Measurements from ENCODE around the gene CHST8. TPM values are rescaled to one million over a fixed set of nuclear protein-coding genes. Genes with fewer than 3 reads are reported as not detected.
A peak's percentile ranks its signal among the peaks of the same experiment; 100 is the strongest.

The CHST8 gene
- polyA plus RNA-seq, 4 donors: 0.07 to 0.20 (median 0.16) TPM

GRCh38 chr19:33756177-33756576, 134.4 kb downstream of the CHST8 start:
- no peak for DNase-seq (ENCODE audit: low read depth in 4 of 4, low spot score in 3 of 4)

- no peak for DNase-seq (ENCODE audit: low read depth in 4 of 4, low spot score in 3 of 4)
Measured at GRCh38 chr19:33758541-33759013, 136.8 kb downstream of the CHST8 start.

GRCh38 chr19:33759356-33759755, 137.6 kb downstream of the CHST8 start:
- DNase-seq (ENCODE audit: low read depth in 4 of 4, low spot score in 3 of 4): no peak

GRCh38 chr19:33763633-33764371, 142.0 kb downstream of the CHST8 start:
- no peak for DNase-seq (ENCODE audit: low read depth in 4 of 4, low spot score in 3 of 4)

GRCh38 chr19:33766623-33767022, 144.9 kb downstream of the CHST8 start:
- DNase-seq (ENCODE audit: low read depth in 4 of 4, low spot score in 3 of 4): no peak

DNA sequence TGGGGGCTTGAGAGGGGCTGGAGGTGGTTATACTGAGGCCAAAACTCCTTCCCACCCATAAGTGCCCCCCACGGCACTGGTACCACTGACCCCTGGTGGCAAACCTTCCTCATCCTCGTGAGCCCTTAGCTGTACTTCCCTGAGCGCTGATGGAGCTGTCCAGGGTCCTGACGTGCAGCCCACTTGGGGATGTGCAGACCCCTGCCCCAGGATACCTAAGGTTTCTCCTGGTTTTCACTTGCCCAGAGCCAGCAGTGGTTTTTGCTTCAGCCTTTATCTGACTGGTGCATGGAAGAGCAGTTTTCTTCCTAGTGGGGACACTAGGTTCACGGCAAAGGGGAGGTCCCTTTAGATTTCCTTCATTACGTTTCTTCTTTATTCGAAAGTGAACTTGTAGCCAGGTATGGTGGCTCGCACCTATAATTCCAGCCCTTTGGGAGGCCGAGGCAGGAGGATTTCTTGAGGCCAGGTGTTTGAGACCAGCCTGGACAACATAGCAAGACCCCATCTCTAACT, 146.2 kb downstream of the CHST8 start:
- peak in 3 of 4 donors; percentile 45 to 48 (median 46) for DNase-seq (ENCODE audit: low read depth in 4 of 4, low spot score in 3 of 4)

DNA sequence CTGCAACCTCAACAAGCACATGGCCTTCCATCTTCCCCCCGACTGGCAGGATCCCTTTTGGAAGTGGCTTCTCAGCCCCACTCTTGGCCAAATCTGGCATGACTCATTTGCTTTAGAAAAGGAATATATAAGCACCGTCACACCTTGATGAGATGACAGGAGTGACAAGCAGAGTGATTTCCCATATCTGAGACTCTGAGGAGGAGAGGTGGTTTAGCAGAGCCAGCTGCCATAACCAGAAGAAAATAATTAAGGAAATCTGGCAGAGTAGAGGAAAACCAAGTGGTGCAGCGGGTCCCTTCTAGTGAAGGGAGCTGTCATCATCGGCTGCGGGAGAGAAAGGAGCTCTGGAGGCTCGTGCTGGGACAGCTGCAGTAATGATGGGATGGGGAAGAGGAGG, 147.5 kb downstream of the CHST8 start:
- DNase-seq (ENCODE audit: low read depth in 4 of 4, low spot score in 3 of 4): no peak

DNA sequence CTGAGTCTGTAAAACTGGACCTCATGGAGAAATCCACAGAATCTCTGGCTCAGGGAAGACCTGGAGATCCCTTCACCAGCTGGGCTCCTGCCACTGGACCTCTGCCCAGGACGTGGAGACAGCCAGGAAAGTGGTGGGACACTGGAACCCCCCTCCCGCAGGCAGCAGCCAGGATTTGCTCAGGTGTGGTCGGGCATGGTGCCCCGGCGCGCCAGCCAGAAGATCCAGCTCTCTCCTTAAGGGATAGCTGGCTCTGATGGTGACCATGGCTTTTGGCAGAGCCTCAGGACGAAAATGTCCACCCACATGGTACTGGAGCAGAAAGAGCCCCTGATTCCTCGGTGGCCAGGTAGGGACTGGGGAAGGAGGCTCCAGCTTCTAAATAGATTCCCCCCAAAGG, 148.4 kb downstream of the CHST8 start:
- no peak for DNase-seq (ENCODE audit: low read depth in 4 of 4, low spot score in 3 of 4)

DNA sequence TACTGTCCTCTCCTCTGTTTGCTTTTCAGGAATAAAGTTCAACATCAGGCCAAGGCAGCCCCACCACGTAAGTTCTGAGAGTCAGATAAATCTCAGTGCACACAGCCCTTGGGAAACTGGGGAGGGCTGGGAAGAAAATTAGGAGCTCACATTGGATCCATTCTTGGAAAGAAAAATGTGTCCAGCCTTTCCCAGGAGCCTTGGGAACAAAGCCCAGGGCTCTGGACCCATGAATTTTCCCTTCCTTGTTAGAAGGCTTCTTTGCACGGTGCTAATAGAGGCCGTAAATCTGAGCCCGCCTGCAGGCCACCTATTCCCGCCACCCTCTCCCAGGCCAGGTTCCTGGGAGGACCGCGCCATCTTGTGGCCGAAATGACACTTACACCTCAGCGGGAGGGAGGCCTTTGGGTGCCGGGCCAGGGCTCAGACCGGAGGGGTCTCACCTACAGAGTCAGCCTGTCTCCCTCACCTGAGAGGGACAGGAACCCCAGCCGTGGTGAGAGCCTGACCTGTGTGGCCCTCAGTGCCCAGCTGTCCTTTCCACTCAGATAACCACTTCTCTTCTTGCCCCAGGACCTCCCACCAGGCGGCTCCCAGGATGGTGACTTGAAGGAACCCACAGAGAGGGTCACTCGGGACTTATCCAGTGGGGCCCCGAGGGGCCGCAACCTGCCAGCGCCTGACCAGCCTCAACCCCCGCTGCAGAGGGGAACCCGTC, 149.8 kb downstream of the CHST8 start:
- no peak for DNase-seq (ENCODE audit: low read depth in 4 of 4, low spot score in 3 of 4)

DNA sequence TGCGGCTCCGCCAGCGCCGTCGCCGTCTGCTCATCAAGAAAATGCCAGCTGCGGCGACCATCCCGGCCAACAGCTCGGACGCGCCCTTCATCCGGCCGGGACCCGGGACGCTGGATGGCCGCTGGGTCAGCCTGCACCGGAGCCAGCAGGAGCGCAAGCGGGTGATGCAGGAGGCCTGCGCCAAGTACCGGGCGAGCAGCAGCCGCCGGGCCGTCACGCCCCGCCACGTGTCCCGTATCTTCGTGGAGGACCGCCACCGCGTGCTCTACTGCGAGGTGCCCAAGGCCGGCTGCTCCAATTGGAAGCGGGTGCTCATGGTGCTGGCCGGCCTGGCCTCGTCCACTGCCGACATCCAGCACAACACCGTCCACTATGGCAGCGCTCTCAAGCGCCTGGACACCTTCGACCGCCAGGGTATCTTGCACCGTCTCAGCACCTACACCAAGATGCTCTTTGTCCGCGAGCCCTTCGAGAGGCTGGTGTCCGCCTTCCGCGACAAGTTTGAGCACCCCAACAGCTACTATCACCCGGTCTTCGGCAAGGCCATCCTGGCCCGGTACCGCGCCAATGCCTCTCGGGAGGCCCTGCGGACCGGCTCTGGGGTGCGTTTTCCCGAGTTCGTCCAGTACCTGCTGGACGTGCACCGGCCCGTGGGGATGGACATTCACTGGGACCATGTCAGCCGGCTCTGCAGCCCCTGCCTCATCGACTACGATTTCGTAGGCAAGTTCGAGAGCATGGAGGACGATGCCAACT, 150.5 kb downstream of the CHST8 start:
- DNase-seq (ENCODE audit: low read depth in 4 of 4, low spot score in 3 of 4): no peak

DNA sequence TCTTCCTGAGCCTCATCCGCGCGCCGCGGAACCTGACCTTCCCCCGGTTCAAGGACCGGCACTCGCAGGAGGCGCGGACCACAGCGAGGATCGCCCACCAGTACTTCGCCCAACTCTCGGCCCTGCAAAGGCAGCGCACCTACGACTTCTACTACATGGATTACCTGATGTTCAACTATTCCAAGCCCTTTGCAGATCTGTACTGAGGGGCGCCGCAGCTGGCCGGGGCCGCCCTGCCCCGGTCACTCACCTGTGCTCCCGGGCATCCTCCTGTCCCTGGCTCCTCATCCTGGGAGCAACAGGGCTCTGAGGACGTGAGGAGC, 151.1 kb downstream of the CHST8 start:
- no peak for DNase-seq (ENCODE audit: low read depth in 4 of 4, low spot score in 3 of 4)

DNA sequence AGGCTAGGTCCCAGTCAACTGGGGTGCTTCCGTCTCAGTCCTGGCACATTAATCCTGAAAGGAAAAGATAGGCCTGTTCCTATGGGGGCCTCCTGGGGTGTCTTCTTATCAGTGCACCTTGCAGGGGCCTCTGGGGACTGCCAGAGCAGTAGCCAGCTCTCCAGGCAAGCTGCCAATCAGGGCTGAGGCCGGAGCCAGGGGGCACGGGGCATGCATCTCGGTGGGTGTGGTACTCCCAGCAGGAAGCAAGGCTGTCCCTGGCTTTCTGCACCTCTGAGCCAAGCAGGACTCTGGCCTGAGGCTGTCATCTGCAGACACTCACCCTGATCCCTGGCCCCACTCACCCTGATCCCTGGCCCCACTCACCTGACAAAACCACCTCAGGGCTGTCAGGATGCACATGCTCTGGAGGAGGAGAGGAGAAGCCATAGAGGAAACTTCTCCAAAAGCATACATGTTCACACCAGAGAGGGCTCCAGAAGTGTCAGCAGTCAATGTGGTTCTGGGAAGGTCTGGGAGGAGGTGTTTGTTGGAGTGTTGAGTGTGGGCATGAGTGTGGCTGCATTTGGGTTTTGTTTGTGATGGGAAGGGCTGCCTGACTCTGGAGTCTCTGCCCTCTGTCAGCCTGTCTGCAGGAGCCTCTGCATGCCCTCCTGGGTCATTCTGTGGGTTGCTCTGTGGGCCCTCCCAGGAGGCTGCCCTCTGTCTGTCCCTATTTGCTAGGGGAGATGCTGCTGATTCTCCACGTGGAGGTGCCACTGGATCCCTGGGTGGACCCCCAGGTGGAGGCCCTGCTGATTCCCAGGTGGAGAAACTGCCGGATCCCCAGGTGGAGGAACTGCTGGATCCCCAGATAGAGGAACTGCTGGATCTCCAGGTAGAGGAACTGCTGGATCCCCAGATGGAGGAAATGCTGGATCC, 152.2 kb downstream of the CHST8 start:
- DNase-seq (ENCODE audit: low read depth in 4 of 4, low spot score in 3 of 4): no peak

- no peak for DNase-seq (ENCODE audit: low read depth in 4 of 4, low spot score in 3 of 4)
Measured at GRCh38 chr19:33774751-33775150, 153.0 kb downstream of the CHST8 start.

- DNase-seq (ENCODE audit: low read depth in 4 of 4, low spot score in 3 of 4): no peak
Measured at GRCh38 chr19:33775731-33776487, 154.2 kb downstream of the CHST8 start.

GRCh38 chr19:33777351-33777750, 155.6 kb downstream of the CHST8 start:
- no peak for DNase-seq (ENCODE audit: low read depth in 4 of 4, low spot score in 3 of 4)

- no peak for DNase-seq (ENCODE audit: low read depth in 4 of 4, low spot score in 3 of 4)
Measured at GRCh38 chr19:33777753-33778088, 156.0 kb downstream of the CHST8 start.

DNA sequence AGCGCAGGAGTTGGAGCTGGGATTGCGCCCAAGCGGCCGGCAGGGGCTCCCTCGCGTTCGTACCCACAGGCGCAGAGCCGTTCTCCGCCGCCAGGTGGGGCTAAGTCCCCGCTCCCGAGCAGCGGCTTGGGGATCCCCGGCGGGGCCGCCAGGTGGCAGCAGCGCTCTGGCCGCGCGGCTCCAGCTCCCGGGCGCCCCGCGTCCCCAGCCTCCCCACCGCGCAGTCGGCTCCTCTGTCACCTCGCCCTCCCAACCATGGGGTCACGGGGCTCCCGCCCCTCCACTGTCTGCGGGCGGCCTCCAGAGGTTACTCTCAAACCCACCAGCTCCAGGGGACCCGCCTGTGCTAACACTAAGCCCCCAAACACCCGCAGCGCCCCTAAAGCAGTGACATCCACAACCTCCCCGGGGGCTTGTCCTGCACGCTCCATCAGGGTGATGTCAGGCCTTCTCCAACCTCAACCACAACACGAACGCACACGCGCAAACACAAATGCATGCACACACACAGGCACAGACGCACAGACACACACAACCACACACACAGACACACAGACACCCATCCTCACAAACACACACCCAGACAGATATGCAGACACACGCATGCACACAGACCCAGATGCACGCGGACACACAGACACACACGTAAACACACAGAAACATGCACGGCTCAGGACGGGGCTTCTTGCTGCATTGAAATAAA, 156.5 kb downstream of the CHST8 start:
- DNase-seq (ENCODE audit: low read depth in 4 of 4, low spot score in 3 of 4): peak in 1 of 4 donors; percentile 47

DNA sequence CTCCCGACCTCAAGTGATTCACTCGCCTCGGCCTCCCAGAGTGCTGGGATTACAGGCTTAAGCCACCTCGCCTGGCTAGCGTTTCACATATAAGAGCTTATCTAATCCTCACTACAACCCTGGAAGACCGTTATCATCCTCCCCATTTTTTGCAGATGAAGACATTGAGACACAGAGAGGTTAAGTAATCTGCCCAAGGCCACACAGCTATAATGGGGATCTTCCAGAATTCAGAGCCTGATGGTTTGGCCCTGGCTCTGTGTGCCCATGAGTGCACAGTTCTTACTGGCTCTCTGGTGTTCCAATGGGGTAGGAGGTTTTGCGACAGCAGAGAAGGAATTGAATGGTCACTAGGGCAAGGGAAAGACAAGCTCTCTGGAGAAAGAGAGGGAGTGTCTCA, 158.1 kb downstream of the CHST8 start:
- DNase-seq (ENCODE audit: low read depth in 4 of 4, low spot score in 3 of 4): no peak

DNA sequence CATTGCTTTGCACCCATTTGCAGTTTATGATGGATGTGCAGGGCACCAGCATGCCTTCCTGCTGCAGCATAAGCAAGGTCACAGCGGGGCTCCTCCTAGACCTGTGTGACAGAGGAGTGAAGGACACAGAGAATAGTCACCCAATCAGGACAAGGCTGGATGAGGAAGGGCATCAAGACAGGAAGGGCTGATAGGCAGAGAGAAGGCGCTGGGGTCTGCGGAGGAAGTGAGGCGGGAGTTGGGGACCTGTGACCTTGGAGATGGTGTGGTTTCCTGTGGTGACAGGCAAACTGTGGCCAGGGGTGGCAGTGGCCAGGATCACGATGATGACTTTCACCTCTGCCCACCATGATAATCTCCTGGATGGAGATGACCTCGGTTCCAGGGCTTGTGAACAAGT, 158.5 kb downstream of the CHST8 start:
- DNase-seq (ENCODE audit: low read depth in 4 of 4, low spot score in 3 of 4): no peak

All from left renal pelvis (tissue), 4 donors.